Choroid plexus epithelial cell (primary cell): Measurements from ENCODE around the gene PARD3.
"Not testable (repeated sequence)": the region's sequence is repeated elsewhere in the genome, so short reads cannot be mapped to it uniquely, and the experiment has no call there.

Experiments used
- DNase-seq: peaks from one replicate; pipeline ENCODE4 v3.0.0-alpha.2; 2010; ENCODE audit warnings: low read depth
- H3K4me3 ChIP-seq: 2 replicates; pipeline ENCODE4 v1.5.1; 2011; ENCODE audit warnings: low read depth, mild to moderate bottlenecking, control low read depth, low read length, moderate library complexity
- CTCF ChIP-seq: conservative IDR thresholded peaks from 2 replicates; pipeline ENCODE4 v1.5.1; 2011; ENCODE audit warnings: low read depth, mild to moderate bottlenecking, control low read depth, inconsistent platforms, low read length, moderate library complexity

PARD3 gene

DNA sequence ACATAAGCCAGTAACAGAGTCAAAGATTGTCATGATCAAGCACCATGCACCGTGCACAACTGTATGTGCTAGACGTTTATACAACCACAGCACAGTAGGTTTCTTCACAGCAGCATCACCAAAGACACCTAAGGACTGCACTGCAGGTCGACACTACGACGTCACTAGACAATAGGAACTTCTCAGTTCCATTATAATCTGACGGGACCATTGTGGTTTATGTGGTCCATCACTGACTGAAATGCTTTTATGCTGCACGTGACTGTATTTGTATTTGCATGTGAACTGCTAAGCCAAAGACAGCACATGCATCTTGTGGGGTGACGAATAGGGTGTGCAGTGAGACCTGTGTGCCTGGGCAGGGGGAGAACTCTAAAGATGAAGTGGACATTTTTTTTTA, 164.9 kb downstream of the PARD3 start:
- no peak for DNase-seq
- H3K4me3 ChIP-seq: no peak overlapping the region
- TF ChIP-seq CTCF: no peak

DNA sequence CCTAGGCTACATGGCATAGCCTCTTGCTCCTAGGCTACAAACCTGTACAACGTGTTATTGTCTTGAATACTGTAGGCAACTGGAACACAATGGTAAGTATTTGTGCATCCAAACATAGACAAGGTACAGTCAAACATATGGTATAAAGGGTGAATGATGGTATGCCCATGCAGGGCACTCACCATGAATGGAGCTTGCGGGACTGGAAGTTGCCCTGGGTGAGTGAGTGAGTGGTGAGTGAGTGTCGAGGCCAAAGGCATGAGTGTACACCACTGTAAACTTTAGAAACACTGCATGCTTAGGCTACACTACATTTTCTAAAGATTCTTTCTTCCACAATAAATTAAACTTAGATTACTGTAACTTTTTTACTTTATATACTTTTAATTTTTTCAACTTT, 165.7 kb downstream of the PARD3 start:
- TF ChIP-seq CTCF: no peak
- no peak for DNase-seq
- H3K4me3 ChIP-seq: no peak overlapping the region

- TF ChIP-seq CTCF: no peak
- no peak for DNase-seq
- H3K4me3 ChIP-seq: no peak overlapping the region
These were observed 166.2 kb downstream of the PARD3 start for GRCh38 chr10:34648919-34649318.

DNA sequence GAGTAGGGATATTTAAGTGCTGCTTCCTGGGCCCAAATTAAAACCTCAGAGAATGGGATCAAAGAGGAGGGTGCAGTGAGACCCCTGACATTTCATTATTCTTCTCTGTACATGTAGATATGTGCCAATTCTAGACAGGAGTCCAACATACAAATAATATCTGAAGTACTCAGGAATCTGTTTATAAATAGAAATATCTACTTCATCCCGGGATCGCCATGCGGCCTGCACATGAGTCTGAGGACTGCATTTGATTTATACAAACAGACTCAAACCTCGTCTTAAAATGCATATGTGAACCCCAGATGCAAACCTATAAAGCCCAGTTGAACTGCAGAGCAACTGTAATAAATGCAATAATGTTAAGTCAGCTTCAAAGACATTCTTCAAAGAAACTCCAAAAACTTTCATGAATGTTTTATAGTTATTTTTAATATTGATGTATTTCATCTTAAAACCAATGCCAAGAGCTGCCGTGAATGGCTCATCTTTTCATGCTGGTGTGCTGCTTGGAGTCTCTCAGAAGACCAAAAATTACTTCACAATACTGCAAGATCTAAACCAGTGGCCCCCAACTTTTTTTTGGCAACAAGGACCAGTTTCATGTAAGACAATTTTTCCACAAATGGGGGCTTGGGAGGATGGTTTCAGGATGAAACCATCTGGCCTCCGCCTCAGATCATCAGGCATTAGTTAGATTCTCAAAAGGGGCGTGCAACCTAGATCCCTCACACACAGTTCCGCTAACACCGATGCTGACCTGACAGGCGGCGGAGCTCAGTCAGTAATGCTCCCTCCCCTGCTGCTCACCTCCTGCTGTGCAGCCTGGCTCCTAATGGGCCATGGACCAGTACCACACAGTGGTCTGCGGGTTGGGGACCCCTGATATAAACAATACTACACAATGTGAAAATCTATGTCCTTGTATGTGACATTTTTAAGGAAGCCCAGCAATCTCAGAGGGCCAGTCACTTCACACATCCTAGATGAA, 166.9 kb downstream of the PARD3 start:
- no peak for TF ChIP-seq CTCF
- no peak overlapping the region for H3K4me3 ChIP-seq
- no peak for DNase-seq

GRCh38 chr10:34647160-34647559, 167.9 kb downstream of the PARD3 start:
- no peak overlapping the region for H3K4me3 ChIP-seq

DNA sequence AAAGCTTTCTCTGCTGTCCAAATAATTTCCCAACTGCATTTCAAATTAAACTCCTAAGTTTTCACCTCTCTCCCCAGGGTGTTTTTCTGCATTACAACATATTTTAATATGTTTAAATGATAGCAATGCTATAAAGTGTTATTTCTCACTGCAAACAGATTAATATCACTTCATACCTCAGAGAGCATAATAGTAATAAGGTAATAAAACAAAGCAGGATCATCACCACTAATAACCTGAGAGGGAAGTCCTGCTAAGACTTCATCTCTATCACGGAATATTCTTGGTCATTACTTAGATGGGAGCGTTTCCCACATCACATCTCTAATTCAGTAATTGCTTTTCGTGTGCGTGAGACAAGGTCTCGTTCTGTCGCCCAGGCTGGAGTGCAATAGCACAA, 168.8 kb downstream of the PARD3 start:
- H3K4me3 ChIP-seq: no peak overlapping the region
- DNase-seq: no peak
- no peak for TF ChIP-seq CTCF

More at GRCh38 chr10:34647160-34647559, 167.9 kb downstream of the PARD3 start:
- TF ChIP-seq CTCF: no peak
- DNase-seq: no peak

DNA sequence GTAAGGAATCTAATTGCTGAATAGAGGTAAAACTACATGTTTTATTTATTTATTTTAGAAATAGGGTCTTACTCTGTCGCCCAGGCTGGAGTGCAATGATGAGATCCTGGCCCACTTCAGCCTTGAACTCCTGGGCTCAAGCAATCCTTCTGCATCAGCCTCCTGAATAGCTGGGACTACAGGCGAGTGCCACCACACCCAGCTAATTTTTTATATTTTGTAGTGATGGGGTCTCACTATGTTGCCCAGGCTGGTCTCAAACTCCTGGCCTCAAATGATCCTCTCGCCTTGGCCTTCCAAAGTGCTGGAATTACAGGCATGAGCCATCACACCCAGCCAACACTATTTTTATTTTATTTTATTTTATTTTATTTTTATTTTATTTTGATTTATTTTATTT, 170.3 kb downstream of the PARD3 start:
- H3K4me3 ChIP-seq, DNase-seq: not testable (repeated sequence)
